ENCODE measurements around the gene MAGI2. TPM values are rescaled to one million over a fixed set of nuclear protein-coding genes. Genes with fewer than 3 reads are reported as not detected.

Gene MAGI2
- total RNA-seq, 2 donors from 2014 or later: 10.3 to 19.2 TPM

DNA sequence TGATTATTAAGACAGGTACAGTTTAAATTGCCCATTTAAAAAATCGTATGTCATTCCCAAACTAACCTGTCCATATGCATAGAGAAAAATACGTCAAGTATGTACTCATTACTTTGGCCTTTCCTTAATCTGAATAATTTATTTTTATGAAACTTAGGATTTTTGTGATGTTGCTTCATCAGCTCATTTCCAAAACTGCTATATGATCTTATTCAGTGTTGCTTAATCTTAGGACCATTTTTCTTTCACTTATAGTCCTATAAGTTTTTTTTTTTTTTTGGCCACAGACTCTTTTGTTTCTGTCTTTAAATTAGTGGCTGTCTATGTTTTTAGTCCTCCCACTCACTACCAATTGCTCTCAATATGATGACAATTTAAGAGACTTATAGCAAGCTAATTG, 1309.8 kb downstream of the MAGI2 start:
- no peak for DNase-seq
- no peak overlapping the region for H3K27ac ChIP-seq (ENCODE audit: low read depth, low read length)
- TF ChIP-seq, protein P1, sequence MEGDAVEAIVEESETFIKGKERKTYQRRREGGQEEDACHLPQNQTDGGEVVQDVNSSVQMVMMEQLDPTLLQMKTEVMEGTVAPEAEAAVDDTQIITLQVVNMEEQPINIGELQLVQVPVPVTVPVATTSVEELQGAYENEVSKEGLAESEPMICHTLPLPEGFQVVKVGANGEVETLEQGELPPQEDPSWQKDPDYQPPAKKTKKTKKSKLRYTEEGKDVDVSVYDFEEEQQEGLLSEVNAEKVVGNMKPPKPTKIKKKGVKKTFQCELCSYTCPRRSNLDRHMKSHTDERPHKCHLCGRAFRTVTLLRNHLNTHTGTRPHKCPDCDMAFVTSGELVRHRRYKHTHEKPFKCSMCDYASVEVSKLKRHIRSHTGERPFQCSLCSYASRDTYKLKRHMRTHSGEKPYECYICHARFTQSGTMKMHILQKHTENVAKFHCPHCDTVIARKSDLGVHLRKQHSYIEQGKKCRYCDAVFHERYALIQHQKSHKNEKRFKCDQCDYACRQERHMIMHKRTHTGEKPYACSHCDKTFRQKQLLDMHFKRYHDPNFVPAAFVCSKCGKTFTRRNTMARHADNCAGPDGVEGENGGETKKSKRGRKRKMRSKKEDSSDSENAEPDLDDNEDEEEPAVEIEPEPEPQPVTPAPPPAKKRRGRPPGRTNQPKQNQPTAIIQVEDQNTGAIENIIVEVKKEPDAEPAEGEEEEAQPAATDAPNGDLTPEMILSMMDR (conservative IDR thresholded peaks at IDR 0.05): no peak
- H3K4me1 ChIP-seq (ENCODE audit: control insufficient read depth, insufficient read depth, low read length): no peaks in the 10 kb centered on the region
- WGBS, 2 experiments (ENCODE audit: insufficient coverage in 1 of 2, insufficient read length in 1 of 2): 79 to 91% methylated on average over 2 of the region's 2 CpGs
- Mint-ChIP-seq H3K36me3 (ENCODE audit: low read depth) (no peaks in the 10 kb centered on the region), H3K27ac (no peak overlapping the region), H3K4me3 (no peak overlapping the region), H3K4me1 (peaks cover 9% of the 10 kb centered on the region), H3K9me3 (no peaks in the 10 kb centered on the region), H3K27me3 (ENCODE audit: insufficient read depth) (no peaks in the 10 kb centered on the region)
- no peaks in the 10 kb centered on the region for H3K9me3 ChIP-seq (ENCODE audit: control insufficient read depth, low read length)
- H3K4me3 ChIP-seq (ENCODE audit: low read length): no peak overlapping the region
- H3K27me3 ChIP-seq (ENCODE audit: control insufficient read depth, insufficient read depth, low read length, poor library complexity, severe bottlenecking): no peaks in the 10 kb centered on the region
- H3K9ac ChIP-seq (ENCODE audit: extremely low read depth, low read length, poor library complexity, severe bottlenecking): no peak overlapping the region
- H3K36me3 ChIP-seq (ENCODE audit: control insufficient read depth, insufficient read depth, low read length): no peaks in the 10 kb centered on the region

DNA sequence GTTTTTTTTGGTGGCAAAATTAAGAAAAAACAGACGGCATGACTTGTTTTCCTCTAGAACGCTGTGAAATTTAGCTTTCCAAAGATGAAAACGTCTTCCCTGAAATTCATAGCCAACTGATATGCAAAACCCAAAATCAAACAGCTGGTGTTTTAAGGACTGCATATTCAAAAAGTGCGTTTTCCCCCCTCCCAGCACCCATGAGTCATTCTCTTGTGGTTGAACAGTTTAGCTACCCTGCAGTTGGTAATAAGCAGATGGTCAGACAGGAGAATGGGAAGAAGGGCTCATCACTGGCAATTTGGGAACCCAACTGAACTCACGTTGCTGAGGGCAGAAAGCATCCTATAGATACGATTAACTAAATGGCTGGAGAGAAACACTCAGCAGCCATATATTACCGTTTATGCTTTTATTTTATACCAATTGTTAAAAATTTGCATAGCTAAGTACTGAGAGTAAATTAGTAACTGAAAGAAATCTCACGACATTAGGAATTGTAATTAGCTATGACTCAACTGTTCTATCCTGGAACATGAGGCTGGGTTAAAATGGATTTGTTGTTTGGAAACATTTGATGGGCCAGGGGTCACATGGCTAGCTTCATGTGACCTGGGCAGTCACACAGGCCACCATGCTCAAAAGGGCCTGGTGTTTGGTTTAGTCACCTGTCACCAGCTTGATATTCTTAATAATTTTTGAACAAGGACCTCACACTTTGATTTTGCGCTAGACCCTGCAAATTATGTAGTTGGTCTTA, 1311.8 kb downstream of the MAGI2 start:
- no peaks in the 10 kb centered on the region for H3K9me3 Mint-ChIP-seq
- TF ChIP-seq, protein P1 (conservative IDR thresholded peaks at IDR 0.05): no peak
- H3K4me3 Mint-ChIP-seq: no peak overlapping the region
- no peak for DNase-seq
- H3K9me3 ChIP-seq (ENCODE audit: control insufficient read depth, low read length): no peaks in the 10 kb centered on the region
- no peaks in the 10 kb centered on the region for H3K36me3 Mint-ChIP-seq (ENCODE audit: low read depth)
- no peaks in the 10 kb centered on the region for H3K4me1 ChIP-seq (ENCODE audit: control insufficient read depth, insufficient read depth, low read length)
- H3K4me1 Mint-ChIP-seq: peaks cover 9% of the 10 kb centered on the region
- H3K4me3 ChIP-seq (ENCODE audit: low read length): no peak overlapping the region
- no peak overlapping the region for H3K27ac Mint-ChIP-seq
- H3K27ac ChIP-seq (ENCODE audit: low read depth, low read length): no peak overlapping the region
- no peaks in the 10 kb centered on the region for H3K27me3 ChIP-seq (ENCODE audit: control insufficient read depth, insufficient read depth, low read length, poor library complexity, severe bottlenecking)
- H3K27me3 Mint-ChIP-seq (ENCODE audit: insufficient read depth): no peaks in the 10 kb centered on the region
- no peak overlapping the region for H3K9ac ChIP-seq (ENCODE audit: extremely low read depth, low read length, poor library complexity, severe bottlenecking)
- WGBS, 2 experiments (ENCODE audit: insufficient coverage in 1 of 2, insufficient read length in 1 of 2): 87 to 89% methylated on average over 4 to 9 of the region's 9 CpGs
- H3K36me3 ChIP-seq (ENCODE audit: control insufficient read depth, insufficient read depth, low read length): no peaks in the 10 kb centered on the region

DNA sequence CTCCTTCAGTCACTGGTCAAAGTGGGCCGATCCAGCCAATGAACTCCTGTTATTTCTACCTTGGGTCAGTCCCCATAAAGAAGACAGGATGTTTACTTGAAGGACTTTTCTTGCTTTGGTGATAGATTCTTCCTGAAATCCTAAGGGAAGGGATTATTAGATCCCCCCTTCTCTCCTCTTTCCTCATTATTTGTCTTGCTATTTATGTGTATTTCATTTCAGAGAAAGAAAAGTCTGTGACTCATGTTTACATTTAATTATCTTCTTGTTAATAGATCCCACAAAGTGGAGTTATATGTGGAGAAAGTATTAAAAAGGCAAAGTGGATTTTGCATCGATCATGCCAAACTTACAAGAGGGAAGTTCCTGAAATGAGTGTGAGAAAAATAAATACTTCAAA, 1313.4 kb downstream of the MAGI2 start:
- no peak overlapping the region for H3K27ac ChIP-seq (ENCODE audit: low read depth, low read length)
- no peak overlapping the region for H3K9ac ChIP-seq (ENCODE audit: extremely low read depth, low read length, poor library complexity, severe bottlenecking)
- H3K4me1 Mint-ChIP-seq: peaks cover 9% of the 10 kb centered on the region
- H3K4me3 Mint-ChIP-seq: no peak overlapping the region
- DNase-seq: no peak
- H3K27me3 ChIP-seq (ENCODE audit: control insufficient read depth, insufficient read depth, low read length, poor library complexity, severe bottlenecking): no peaks in the 10 kb centered on the region
- no peak overlapping the region for H3K27ac Mint-ChIP-seq
- no peaks in the 10 kb centered on the region for H3K27me3 Mint-ChIP-seq (ENCODE audit: insufficient read depth)
- no peak overlapping the region for H3K4me3 ChIP-seq (ENCODE audit: low read length)
- H3K9me3 ChIP-seq (ENCODE audit: control insufficient read depth, low read length): no peaks in the 10 kb centered on the region
- H3K36me3 Mint-ChIP-seq (ENCODE audit: low read depth): no peaks in the 10 kb centered on the region
- H3K36me3 ChIP-seq (ENCODE audit: control insufficient read depth, insufficient read depth, low read length): no peaks in the 10 kb centered on the region
- TF ChIP-seq, protein P1 (conservative IDR thresholded peaks at IDR 0.05): no peak
- WGBS, 2 experiments (ENCODE audit: insufficient coverage in 1 of 2, insufficient read length in 1 of 2): 93 to 100% methylated on average over 2 of the region's 2 CpGs
- H3K4me1 ChIP-seq (ENCODE audit: control insufficient read depth, insufficient read depth, low read length): no peaks in the 10 kb centered on the region
- no peaks in the 10 kb centered on the region for H3K9me3 Mint-ChIP-seq
